A549 (cell line): Measurements from ENCODE around the gene XRCC4.

Experiments used
- CEBPB ChIP-seq, 2 experiments: fragments of >200 bp in 1 of 2; sonication (Bioruptor Twin) in 1 of 2; formaldehyde crosslinking in 1 of 2; IDR thresholded peaks; 2 replicates each; pipeline ENCODE4 v1.6.1; 2012 to 2016
- JUN ChIP-seq, 2 experiments: fragments of >200 bp; sonication (Bioruptor Twin); formaldehyde crosslinking; IDR thresholded peaks; 2 replicates in 1 of 2; 3 replicates in 1 of 2; pipeline ENCODE4 v1.6.1; 2016 to 2017
- REST ChIP-seq: fragments of 200-600 bp; sonication (generic); IDR thresholded peaks from 2 replicates; pipeline ENCODE4 v1.6.1; 2016; ENCODE audit warnings: antibody characterized with exemption, mild to moderate bottlenecking, moderate library complexity
- RFX5 ChIP-seq: fragments of 450-650 bp; IDR thresholded peaks from 2 replicates; pipeline ENCODE4 v1.7.1; 2014; ENCODE audit warnings: antibody characterized with exemption, mild to moderate bottlenecking, moderate library complexity
- TF ChIP-seq, protein P1 (sequence below): fragments of 450-650 bp; IDR thresholded peaks from 2 replicates; pipeline ENCODE4 v1.6.1; 2014; ENCODE audit warnings: antibody characterized with exemption

DNA sequence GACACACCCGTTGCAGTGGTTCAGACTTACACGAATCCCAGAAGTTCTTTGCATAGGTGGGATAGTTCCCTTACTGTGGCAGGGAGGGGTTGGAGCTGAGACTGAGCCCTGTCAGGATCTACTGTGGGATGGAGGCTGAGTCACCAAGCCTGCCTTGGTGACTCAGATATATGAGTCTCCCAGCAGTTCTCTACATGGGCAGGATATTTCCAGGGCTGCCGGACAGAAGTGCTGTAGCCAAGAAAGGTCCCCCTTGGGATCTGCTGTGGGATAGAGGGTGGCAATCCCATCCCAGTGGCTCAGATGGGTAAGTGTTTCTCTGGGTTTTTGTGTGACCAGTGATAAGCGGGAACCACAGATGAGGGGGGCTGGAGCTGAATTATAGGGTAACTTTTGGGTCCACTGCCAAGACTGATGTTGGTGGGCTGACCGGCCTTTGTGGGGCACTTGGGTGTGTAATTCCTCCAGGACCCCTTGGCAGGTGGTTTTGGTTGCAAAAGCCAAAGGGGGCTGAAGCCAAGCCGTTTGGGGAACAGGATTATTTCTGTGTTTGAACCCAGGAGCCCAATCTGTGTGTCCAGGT lies 18.7 kb downstream of the XRCC4 start:
- TF ChIP-seq, protein P1, sequence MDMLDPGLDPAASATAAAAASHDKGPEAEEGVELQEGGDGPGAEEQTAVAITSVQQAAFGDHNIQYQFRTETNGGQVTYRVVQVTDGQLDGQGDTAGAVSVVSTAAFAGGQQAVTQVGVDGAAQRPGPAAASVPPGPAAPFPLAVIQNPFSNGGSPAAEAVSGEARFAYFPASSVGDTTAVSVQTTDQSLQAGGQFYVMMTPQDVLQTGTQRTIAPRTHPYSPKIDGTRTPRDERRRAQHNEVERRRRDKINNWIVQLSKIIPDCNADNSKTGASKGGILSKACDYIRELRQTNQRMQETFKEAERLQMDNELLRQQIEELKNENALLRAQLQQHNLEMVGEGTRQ: no peak
- no peak for TF ChIP-seq REST
- no peak for TF ChIP-seq JUN (IDR thresholded peaks at IDR 0.05)
- no peak for TF ChIP-seq CEBPB (IDR thresholded peaks at IDR 0.05)
- no peak for TF ChIP-seq RFX5
